Activated CD4-positive, alpha-beta T cell treated with anti-CD3 and anti-CD28 coated beads, Interleukin-2, Interleukin-6, amounts not matched to agents 100 ng/mL and 50 ng/mL, durations not matched to agents 16 hours and 8 hours (primary cell): ENCODE measurements around the gene POTEE.
"Not testable (repeated sequence)": the region's sequence is repeated elsewhere in the genome, so short reads cannot be mapped to it uniquely, and the experiment has no call there.

Experiments
- DNase-seq: peaks from one replicate; pipeline ENCODE4 v3.0.0-alpha.2; 2020

Gene POTEE

DNA sequence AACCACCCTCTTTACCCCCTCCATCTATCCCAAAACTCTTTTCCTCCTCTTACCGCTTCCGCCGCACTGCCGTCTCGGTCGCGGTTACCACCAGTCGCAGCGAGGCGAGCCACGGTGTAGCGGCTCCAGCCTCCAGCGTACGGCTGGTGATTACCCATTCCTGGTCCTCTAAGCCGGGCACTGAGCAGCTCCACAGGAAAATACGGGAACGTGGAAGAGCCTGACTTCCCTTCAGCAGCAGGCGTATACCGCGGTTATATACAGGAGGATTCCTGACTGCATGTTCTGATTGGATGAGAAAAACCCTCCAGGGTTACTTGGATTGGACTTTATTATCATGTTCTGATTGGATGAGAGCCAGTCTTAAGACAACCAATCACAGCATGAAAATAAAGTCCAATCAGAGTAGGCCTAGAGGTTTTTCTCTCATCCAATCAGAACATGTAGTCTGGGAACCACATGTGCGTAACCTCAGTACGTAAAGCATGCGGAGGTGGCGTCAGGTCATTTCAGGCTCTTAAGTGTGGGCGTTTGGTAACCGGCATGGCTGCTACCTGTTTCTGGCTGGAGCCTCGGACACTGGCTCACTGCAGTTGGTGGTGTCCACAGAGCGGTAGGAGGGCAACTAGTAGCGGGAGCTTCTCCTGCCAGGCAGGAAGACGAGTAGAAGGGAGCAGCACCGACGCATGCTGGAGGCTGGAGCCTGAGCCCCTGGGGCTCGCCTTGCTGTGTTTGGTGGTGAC, at the start of gene POTEE:
POTEE (plus strand) TSS at position 507 of the 743 bp plus-strand sequence. CDS start 8,867 bp downstream, outside the sequence.
- not testable (repeated sequence) for DNase-seq

GRCh38 chr2:131165562-131165961, 43.8 kb upstream of the POTEE start:
- DNase-seq: not testable (repeated sequence)

DNA sequence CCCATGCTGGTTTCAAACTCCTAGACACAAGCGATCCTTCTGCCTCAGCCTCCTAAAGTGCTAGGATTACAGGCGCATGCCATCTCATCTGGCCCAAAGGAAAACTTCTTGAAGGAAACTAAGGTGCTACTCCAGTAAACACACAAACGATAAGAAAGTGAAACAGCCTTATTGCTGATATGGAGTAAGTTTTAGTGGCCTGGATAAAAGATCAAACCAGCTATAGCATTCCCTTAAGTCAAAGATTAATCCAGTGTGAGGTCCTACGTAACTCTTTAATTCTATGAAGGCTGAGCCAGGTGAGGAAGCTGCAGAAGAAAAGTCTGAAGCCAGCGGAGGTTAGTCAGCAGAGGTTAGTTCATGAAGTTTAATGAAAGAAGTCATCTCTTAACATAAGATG, 40.8 kb upstream of the POTEE start:
- DNase-seq: no peak

DNA sequence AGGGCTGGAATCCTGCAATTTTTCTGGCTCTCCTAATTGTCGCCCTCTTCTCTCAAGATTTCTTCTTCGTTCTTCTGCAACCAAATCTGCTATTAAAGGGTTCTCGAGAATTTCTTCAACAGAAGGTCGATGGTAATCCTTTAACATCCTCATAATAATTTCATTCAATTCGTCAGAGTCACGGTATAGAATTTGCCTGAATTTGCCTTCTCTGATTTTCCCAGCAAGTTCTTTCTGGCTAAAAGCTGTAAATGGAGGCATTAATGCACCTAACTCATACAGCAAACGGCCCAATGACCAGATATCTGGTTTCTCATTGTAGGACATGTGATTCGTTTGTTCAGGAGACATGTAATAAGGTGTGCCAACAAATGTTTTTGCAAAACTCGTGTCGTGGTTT, 31.3 kb upstream of the POTEE start:
- DNase-seq: not testable (repeated sequence)

DNA sequence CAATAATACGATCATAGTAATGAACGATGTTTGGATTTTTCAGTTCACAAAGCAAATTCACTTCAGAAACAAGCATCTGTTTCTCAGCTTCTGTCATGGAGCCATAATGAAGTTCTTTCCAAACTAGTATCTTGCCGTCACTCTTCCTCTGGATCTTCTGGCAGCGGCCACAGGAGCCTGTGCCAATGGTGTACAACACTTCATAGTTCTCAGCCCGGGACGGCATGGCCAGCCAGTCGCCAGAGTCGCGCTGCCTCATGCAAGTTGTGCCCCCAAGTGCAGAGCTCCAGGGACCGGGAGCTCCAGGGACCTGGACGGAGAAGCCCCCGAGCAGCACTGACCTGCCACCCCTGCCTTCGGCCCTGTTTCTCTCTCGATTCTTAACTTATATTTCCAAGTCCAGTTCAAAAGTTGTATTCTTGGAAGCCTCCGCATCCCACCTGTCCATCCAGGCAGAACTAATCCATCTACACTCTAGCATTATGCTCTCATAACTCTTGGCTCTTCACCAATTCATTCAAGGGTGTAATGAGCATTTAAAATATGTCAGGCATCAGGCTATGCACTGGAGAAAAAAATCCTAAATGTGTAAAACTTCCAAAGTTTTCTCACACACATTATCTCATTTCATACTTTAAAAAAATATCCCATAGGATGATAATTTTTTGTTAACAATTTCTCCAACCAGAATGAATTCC, 30.5 kb upstream of the POTEE start:
- not testable (repeated sequence) for DNase-seq

DNA sequence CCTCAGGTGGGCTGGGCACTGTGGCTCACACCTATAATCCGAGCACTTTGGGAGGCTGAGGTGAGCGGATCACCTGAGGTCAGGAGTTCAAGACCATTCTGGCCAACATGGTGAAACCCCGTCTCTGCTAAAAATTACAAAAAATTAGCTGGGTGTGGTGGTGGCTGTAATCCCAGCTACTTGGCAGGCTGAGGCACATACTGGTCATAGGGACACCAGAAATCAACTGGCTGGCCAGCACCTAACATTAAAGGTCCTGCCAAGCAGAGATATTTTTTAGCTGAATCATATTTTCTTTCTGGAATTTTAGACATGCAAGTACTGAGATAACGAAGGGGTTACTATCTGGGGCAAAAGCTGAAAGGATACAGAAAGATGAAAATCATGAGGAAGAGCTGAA, 27.9 kb upstream of the POTEE start:
- not testable (repeated sequence) for DNase-seq

- DNase-seq: not testable (repeated sequence)
Measured at GRCh38 chr2:131193421-131193820, 15.9 kb upstream of the POTEE start.

GRCh38 chr2:131196186-131196585, 13.2 kb upstream of the POTEE start:
- not testable (repeated sequence) for DNase-seq

- no peak for DNase-seq
Measured at GRCh38 chr2:131201098-131201497, 8.2 kb upstream of the POTEE start.

GRCh38 chr2:131207839-131208238, 1.5 kb upstream of the POTEE start:
- DNase-seq: not testable (repeated sequence)

- not testable (repeated sequence) for DNase-seq
Measured at GRCh38 chr2:131209773-131210104, 403 bp downstream of the POTEE start.

DNA sequence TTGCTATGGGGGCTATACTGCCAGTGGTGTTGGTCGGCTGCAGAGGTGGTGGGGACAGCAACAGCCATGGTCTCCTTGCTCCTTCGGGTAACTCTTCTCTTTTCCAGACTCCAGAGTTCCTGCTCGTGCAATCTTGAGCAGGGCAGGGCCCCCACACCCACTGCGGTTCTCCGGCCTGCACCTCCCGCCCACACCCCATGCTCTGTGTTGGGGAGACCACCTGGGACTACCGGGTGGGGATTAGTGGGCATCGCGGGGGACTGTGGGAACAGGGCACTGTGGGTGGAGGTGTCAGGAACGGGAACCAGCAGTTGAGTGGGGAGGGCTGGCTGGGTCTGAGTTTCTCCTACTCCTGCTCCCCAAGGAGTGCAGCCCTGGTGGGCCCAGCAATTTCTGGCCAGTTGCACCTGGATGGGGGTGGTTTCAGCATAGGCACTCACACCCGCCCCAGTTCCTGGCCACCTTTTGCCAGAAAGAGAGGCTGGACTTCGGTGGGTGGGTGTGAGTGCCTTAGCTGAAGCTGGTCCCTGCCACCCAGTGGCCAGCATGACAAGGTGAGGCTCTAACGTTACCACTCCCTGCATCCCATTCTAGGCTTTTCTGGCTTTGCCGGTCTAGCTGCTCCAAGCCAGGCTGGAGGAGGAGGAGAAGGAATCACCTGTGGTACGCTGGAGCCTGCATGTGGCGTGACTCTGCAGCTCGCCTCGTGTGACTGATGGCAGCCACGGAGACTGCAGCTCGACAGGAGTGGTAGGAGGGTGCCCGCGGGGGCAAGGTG, 1.3 kb downstream of the POTEE start:
- not testable (repeated sequence) for DNase-seq

- DNase-seq: not testable (repeated sequence)
Measured at GRCh38 chr2:131217238-131217986, 8.1 kb downstream of the POTEE start.

- DNase-seq: not testable (repeated sequence)
Measured at GRCh38 chr2:131235543-131236449, 26.5 kb downstream of the POTEE start.
